OCI-LY7 (cell line): Measurements from ENCODE around the gene CSF1. TPM values are rescaled to one million over a fixed set of nuclear protein-coding genes. Genes with fewer than 3 reads are reported as not detected.

ENCODE experiments used
- BruUV-seq: library from RNA; stranded (reverse); fragments of 400-500 nt; replicated peaks from 2 replicates; lab custom pipeline; 2021; lab: Mats Ljungman, UMichigan
- CTCF ChIA-PET: fragments of 300-600 bp; sonication (Branson Sonifier 250); formaldehyde crosslinking; loops from one replicate; lab custom pipeline; 2022; ENCODE audit warnings: antibody characterized with exemption; ENCODE audit not compliant: unreplicated experiment; lab: Charles Lee
- POLR2A ChIA-PET: fragments of 300-600 bp; sonication (Branson Sonifier 250); formaldehyde crosslinking; loops from one replicate; lab custom pipeline; 2022; ENCODE audit warnings: antibody characterized with exemption; lab: Charles Lee
- DNase-seq: peaks from one replicate; pipeline ENCODE4 v3.0.0-alpha.2; 2015; ENCODE audit warnings: low spot score
- H2AFZ ChIP-seq: fragments of 200-600 bp; sonication (generic), shearing (Covaris generic); 2 replicates; pipeline ENCODE4 v1.6.1; 2014; ENCODE audit warnings: mild to moderate bottlenecking, antibody characterized with exemption, low read length, moderate library complexity
- H3K27ac ChIP-seq: fragments of 200-600 bp; sonication (generic); 2 replicates; pipeline ENCODE4 v1.5.1; 2014; ENCODE audit warnings: mixed run types, low read depth, mild to moderate bottlenecking, moderate library complexity, low read length, inconsistent platforms; ENCODE audit not compliant: poor library complexity, severe bottlenecking
- H3K36me3 ChIP-seq: fragments of 200-600 bp; sonication (generic); 2 replicates; pipeline ENCODE4 v1.6.1; 2014; ENCODE audit warnings: mild to moderate bottlenecking, antibody characterized with exemption, low read length, moderate library complexity, mixed read lengths; ENCODE audit not compliant: insufficient read depth
- H3K4me1 ChIP-seq: fragments of 200-600 bp; sonication (generic); 2 replicates; pipeline ENCODE4 v1.5.1; 2014; ENCODE audit warnings: mild to moderate bottlenecking, low read length; ENCODE audit not compliant: insufficient read depth, poor library complexity, severe bottlenecking
- H3K4me2 ChIP-seq: fragments of 200-600 bp; sonication (generic); 2 replicates; pipeline ENCODE4 v1.6.1; 2014; ENCODE audit warnings: mild to moderate bottlenecking, low read length
- H3K4me3 ChIP-seq: fragments of 200-600 bp; sonication (generic); 2 replicates; pipeline ENCODE4 v1.5.1; 2014; ENCODE audit warnings: mild to moderate bottlenecking, low read depth, low read length; ENCODE audit not compliant: poor library complexity, severe bottlenecking
- H3K79me2 ChIP-seq: fragments of 200-600 bp; sonication (generic); 2 replicates; pipeline ENCODE4 v1.6.1; 2016; ENCODE audit warnings: low read depth, mild to moderate bottlenecking, low read length, moderate library complexity, mixed read lengths; ENCODE audit not compliant: insufficient read depth
- H3K9me2 ChIP-seq: fragments of 200-600 bp; sonication (generic); 2 replicates; pipeline ENCODE4 v1.6.1; 2016; ENCODE audit warnings: mild to moderate bottlenecking, low read length, mixed read lengths; ENCODE audit not compliant: insufficient read depth
- H3K9me3 ChIP-seq: fragments of 200-600 bp; sonication (generic); 2 replicates; pipeline ENCODE4 v1.6.1; 2014; ENCODE audit warnings: mild to moderate bottlenecking, mixed run types, low read length, mixed read lengths
- H4K20me1 ChIP-seq: fragments of 200-600 bp; sonication (generic); 2 replicates; pipeline ENCODE4 v1.6.1; 2014; ENCODE audit warnings: mild to moderate bottlenecking, antibody characterized with exemption, low read length, moderate library complexity, mixed read lengths; ENCODE audit not compliant: insufficient read depth
- CTCF ChIP-seq: fragments of 200-600 bp; sonication (generic); conservative IDR thresholded peaks from 2 replicates; pipeline ENCODE4 v1.5.1; 2014; ENCODE audit warnings: mild to moderate bottlenecking, antibody characterized with exemption, low read length, moderate library complexity, mixed read lengths
- EZH2phosphoT487 ChIP-seq: fragments of 200-600 bp; sonication (generic); IDR thresholded peaks from 2 replicates; pipeline ENCODE4 v1.6.1; 2018; ENCODE audit warnings: low read depth, borderline replicate concordance, mild to moderate bottlenecking, mixed run types, antibody characterized with exemption, low read length, moderate library complexity, mixed read lengths
- intact Hi-C: fragments of 100-400 bp; cut with micrococcal nuclease; formaldehyde crosslinking; loops from one replicate; pipeline ENCODE4 v1.10.0; 2022; ENCODE audit not compliant: unreplicated experiment
- total RNA-seq, 2 experiments: library from RNA; depleted of rRNA in 1 of 2; stranded (reverse); fragments of >200 nt in 1 of 2; shearing (Covaris generic) in 1 of 2; gene quantifications; 2 replicates each; pipeline ENCODE4 v1.2.3, GENCODE V29; 2014 to 2022

CSF1 gene
- total RNA-seq, 2 experiments from 2014 or later, result not detected

GRCh38 chr1:109887271-109887670, 23.4 kb upstream of the CSF1 start:
- ChIA-PET POLR2A (interaction anchor here (0.9 to 1.5 kb wide), 2 partner anchors 10 to 72 kb away, joined by 3 to 5 read pairs; no protein-coding TSS in a partner anchor), CTCF (no interaction called here)
- Histone ChIP-seq H3K79me2 (no peaks in the 10 kb centered on the region), H4K20me1 (no peaks in the 10 kb centered on the region), H3K4me1 (peaks cover 18% of the 10 kb centered on the region), H3K36me3 (no peaks in the 10 kb centered on the region), H3K4me2 (peak overlapping the region; percentile 43; the same call in 1 of the 2 replicates), H3K4me3 (no peak overlapping the region), H2AFZ (no peak overlapping the region), H3K9me3 (no peaks in the 10 kb centered on the region), H3K9me2 (no peaks in the 10 kb centered on the region), H3K27ac (no peak overlapping the region)
- BruUV-seq, result no TSS peak
- TF ChIP-seq EZH2phosphoT487 (no peak), CTCF (no peak)
- intact Hi-C loops, result no loop called here
- DNase-seq, result no peak

GRCh38 chr1:109887884-109888283, 22.8 kb upstream of the CSF1 start:
- CTCF ChIA-PET, result no interaction called here
- no peaks in the 10 kb centered on the region for H3K36me3 ChIP-seq
- BruUV-seq, result no TSS peak
- intact Hi-C loops, result no loop called here
- no peak overlapping the region for H2AFZ ChIP-seq
- no peak overlapping the region for H3K4me3 ChIP-seq
- no peak for TF ChIP-seq CTCF
- no peak for TF ChIP-seq EZH2phosphoT487
- H3K9me2 ChIP-seq, result no peaks in the 10 kb centered on the region
- peaks cover 18% of the 10 kb centered on the region for H3K4me1 ChIP-seq
- no peak overlapping the region for H3K4me2 ChIP-seq
- POLR2A ChIA-PET, result interaction anchor here (0.5 kb wide), 1 partner anchor 84 kb away, joined by 3 read pairs; no protein-coding TSS in a partner anchor
- no peaks in the 10 kb centered on the region for H3K9me3 ChIP-seq
- H3K27ac ChIP-seq, result no peak overlapping the region
- H4K20me1 ChIP-seq, result no peaks in the 10 kb centered on the region
- no peak for DNase-seq
- no peaks in the 10 kb centered on the region for H3K79me2 ChIP-seq

- ChIA-PET POLR2A (no interaction called here), CTCF (no interaction called here)
- no peak overlapping the region for H3K4me2 ChIP-seq
- intact Hi-C loops, result no loop called here
- H3K79me2 ChIP-seq, result no peaks in the 10 kb centered on the region
- no peaks in the 10 kb centered on the region for H4K20me1 ChIP-seq
- H3K4me3 ChIP-seq, result no peak overlapping the region
- BruUV-seq, result no TSS peak
- TF ChIP-seq EZH2phosphoT487 (no peak), CTCF (no peak)
- H3K36me3 ChIP-seq, result no peaks in the 10 kb centered on the region
- DNase-seq, result no peak
- no peak overlapping the region for H2AFZ ChIP-seq
- H3K9me3 ChIP-seq, result no peaks in the 10 kb centered on the region
- H3K27ac ChIP-seq, result no peak overlapping the region
- H3K9me2 ChIP-seq, result no peaks in the 10 kb centered on the region
- H3K4me1 ChIP-seq, result peaks cover 18% of the 10 kb centered on the region
These were observed 21.6 kb upstream of the CSF1 start for GRCh38 chr1:109889094-109889493.
